ENCODE data around the gene IL1R2. TPM values are rescaled to one million over a fixed set of nuclear protein-coding genes. Genes with fewer than 3 reads are reported as not detected.

The IL1R2 gene
- total and polyA plus RNA-seq, 2 donors from 2014 or later: 11.2 to 20.0 TPM

DNA sequence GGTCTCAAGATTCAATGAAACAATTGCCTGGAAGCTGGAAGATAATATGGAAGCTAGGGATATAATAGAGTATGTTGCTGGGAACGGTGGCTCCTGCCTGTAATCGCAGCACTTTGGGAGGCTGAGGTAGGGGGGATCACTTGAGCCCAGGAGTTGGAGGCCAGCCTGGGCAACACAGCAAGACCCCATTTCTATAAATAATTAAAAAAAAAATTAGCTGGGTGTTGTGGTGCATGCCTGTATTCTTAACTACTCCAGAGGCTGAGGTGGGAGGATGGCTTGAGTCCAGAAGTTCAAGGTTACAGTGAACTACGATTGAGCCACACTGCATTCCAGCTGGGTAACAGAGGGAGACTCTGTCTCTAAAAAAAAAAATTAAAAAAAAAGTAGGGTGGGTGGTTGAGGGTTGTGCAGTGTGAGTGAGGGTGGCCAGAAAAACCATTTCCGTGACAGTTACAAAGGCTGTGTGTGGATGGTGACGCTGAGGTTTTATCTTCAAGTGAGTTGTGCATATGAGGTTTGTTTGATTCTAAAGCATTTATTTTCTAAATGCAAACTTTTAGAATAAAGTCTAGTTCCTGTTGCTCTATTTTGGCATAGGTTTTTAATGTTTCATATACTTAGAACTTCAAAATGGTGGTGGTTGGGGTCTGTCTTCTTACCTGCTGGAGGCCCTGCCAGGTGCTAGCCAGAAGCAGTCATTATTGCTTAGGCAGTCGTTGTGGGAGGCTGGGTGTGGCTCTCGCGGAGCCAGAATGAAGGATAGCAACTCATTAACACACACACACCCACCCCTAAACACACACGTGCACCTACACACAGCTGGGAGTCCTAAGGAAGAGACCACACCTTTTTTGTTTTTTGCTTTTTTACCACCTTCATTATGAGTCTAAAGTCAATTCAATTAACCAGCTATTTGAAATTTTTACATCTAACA lies 4.7 kb upstream of the IL1R2 start:
- Histone ChIP-seq H3K9ac (ENCODE audit: low read length in 3 of 3) (no peak overlapping the region), H3K27ac (ENCODE audit: low read depth in 2 of 2, low read length in 2 of 2) (peak overlapping the region in 1 of 2 donors; percentile 21), H3K9me3 (ENCODE audit: control insufficient read depth in 2 of 3, insufficient read depth in 1 of 3, low read length in 3 of 3) (no peaks in the 10 kb centered on the region), H3K4me3 (ENCODE audit: low read length in 3 of 3) (no peak overlapping the region), H3K27me3 (ENCODE audit: control insufficient read depth, insufficient read depth, low read length) (no peaks in the 10 kb centered on the region), H3K4me1 (ENCODE audit: control insufficient read depth in 2 of 3, insufficient read depth in 2 of 3, low read depth in 1 of 3, low read length in 3 of 3) (peaks cover 0 to 26% (median 25%) of the 10 kb centered on the region in 3 donors), H3K36me3 (ENCODE audit: control insufficient read depth in 2 of 3, insufficient read depth in 3 of 3, low read length in 3 of 3) (no peaks in the 10 kb centered on the region)
- no peak for TF ChIP-seq CTCF (IDR thresholded peaks at IDR 0.05; ENCODE audit: borderline replicate concordance, extremely low read depth, insufficient read depth)
- FAIRE-seq: peak; percentile 88
- DNase-seq: peak in 1 of 5 donors; percentile 50
- intact Hi-C loops (cut with DNase I): no loop called here

- Histone ChIP-seq H3K4me1 (ENCODE audit: control insufficient read depth in 2 of 3, insufficient read depth in 2 of 3, low read depth in 1 of 3, low read length in 3 of 3) (peaks cover 0 to 25% (median 20%) of the 10 kb centered on the region in 3 donors), H3K9ac (ENCODE audit: low read length in 3 of 3) (no peak overlapping the region), H3K4me3 (ENCODE audit: low read length in 3 of 3) (no peak overlapping the region), H3K9me3 (ENCODE audit: control insufficient read depth in 2 of 3, insufficient read depth in 1 of 3, low read length in 3 of 3) (no peaks in the 10 kb centered on the region), H3K27me3 (ENCODE audit: control insufficient read depth, insufficient read depth, low read length) (no peaks in the 10 kb centered on the region), H3K27ac (ENCODE audit: low read depth in 2 of 2, low read length in 2 of 2) (peak overlapping the region in 1 of 2 donors; percentile 21), H3K36me3 (ENCODE audit: control insufficient read depth in 2 of 3, insufficient read depth in 3 of 3, low read length in 3 of 3) (no peaks in the 10 kb centered on the region)
- no peak for TF ChIP-seq CTCF (IDR thresholded peaks at IDR 0.05; ENCODE audit: borderline replicate concordance, extremely low read depth, insufficient read depth)
- intact Hi-C loops (cut with DNase I): no loop called here
- DNase-seq (no peak), FAIRE-seq (no peak)
Observed at GRCh38 chr2:101987832-101988231, 3.9 kb upstream of the IL1R2 start.

DNA sequence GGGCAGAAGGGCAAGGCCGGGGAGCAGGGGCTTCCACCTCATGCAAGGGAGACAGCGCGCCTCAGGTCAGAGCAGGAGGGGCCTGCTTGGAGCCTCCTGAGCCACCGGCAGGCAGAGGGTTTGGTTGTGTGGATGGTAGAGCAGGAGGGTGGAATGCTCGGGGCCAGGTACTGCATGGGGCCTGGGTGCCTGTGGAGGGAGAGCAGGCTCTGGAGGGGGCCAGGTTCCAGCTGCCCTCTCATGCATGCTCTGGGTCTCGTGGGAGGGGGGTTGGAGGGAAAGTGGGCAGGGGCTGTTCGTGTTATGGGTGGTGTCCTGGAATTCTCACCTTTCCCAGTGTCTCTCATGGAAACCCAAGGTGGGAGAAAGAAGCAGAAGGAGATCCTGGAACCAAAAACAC lies 3.2 kb upstream of the IL1R2 start:
- H3K9me3 ChIP-seq (ENCODE audit: control insufficient read depth in 2 of 3, insufficient read depth in 1 of 3, low read length in 3 of 3): no peaks in the 10 kb centered on the region
- H3K27me3 ChIP-seq (ENCODE audit: control insufficient read depth, insufficient read depth, low read length): no peaks in the 10 kb centered on the region
- H3K36me3 ChIP-seq (ENCODE audit: control insufficient read depth in 2 of 3, insufficient read depth in 3 of 3, low read length in 3 of 3): no peaks in the 10 kb centered on the region
- intact Hi-C loops (cut with DNase I): no loop called here
- DNase-seq: no peak
- no peak overlapping the region for H3K27ac ChIP-seq (ENCODE audit: low read depth in 2 of 2, low read length in 2 of 2)
- H3K4me1 ChIP-seq (ENCODE audit: control insufficient read depth in 2 of 3, insufficient read depth in 2 of 3, low read depth in 1 of 3, low read length in 3 of 3): peaks cover 0 to 21% (median 14%) of the 10 kb centered on the region in 3 donors
- no peak overlapping the region for H3K9ac ChIP-seq (ENCODE audit: low read length in 3 of 3)
- no peak overlapping the region for H3K4me3 ChIP-seq (ENCODE audit: low read length in 3 of 3)
- no peak for TF ChIP-seq CTCF (IDR thresholded peaks at IDR 0.05; ENCODE audit: borderline replicate concordance, extremely low read depth, insufficient read depth)
- FAIRE-seq: no peak

All from kidney (tissue), 14 donors.